A673 (cell line): Measurements from ENCODE around the gene CR1.
"Not testable (repeated sequence)": the region's sequence is repeated elsewhere in the genome, so short reads cannot be mapped to it uniquely, and the experiment has no call there.

Experiments used
- CTCF ChIP-seq: fragments of 300-800, 200-600 bp; sonication (generic); conservative IDR thresholded peaks from 2 replicates; pipeline ENCODE4 v1.5.1; 2017; ENCODE audit warnings: low read depth, mild to moderate bottlenecking, antibody characterized with exemption, low read length, moderate library complexity, mixed read lengths
- EZH2 ChIP-seq: fragments of 200-600 bp; sonication (generic); IDR thresholded peaks from 2 replicates; pipeline ENCODE4 v1.6.1; 2017; ENCODE audit warnings: borderline replicate concordance, low read depth, mild to moderate bottlenecking, mixed read lengths, antibody characterized with exemption, low read length; ENCODE audit not compliant: poor library complexity, severe bottlenecking

GRCh38 chr1:207682872-207683434, 187.0 kb downstream of the CR1 start:
- not testable (repeated sequence) for TF ChIP-seq EZH2, CTCF
